Cardiac muscle cell (in vitro differentiated cells and primary cell): ENCODE results near the gene SRGN. TPM values are rescaled to one million over a fixed set of nuclear protein-coding genes. Genes with fewer than 3 reads are reported as not detected.

Source experiments
- DNase-seq, 2 donors: peaks; one replicate each; pipeline versions ENCODE4 v3.0.0 to v3.0.0-alpha.2; 2010 to 2017; ENCODE audit warnings: low read depth in 1 of 2, low spot score in 1 of 2
- H3K27ac ChIP-seq: fragments of 200-600 bp; sonication (generic); 2 replicates; pipeline ENCODE4 v1.5.1; 2016
- H3K27me3 ChIP-seq: fragments of 200-600 bp; sonication (generic); 2 replicates; pipeline ENCODE4 v1.6.0; 2016; ENCODE audit warnings: control low read depth
- H3K36me3 ChIP-seq: fragments of 200-600 bp; sonication (generic); 2 replicates; pipeline ENCODE4 v1.5.1; 2016; ENCODE audit warnings: control low read depth
- H3K4me1 ChIP-seq: fragments of 200-600 bp; sonication (generic); 2 replicates; pipeline ENCODE4 v1.8.1; 2017; ENCODE audit warnings: low read depth, mild to moderate bottlenecking, mixed run types
- H3K4me3 ChIP-seq: fragments of 200-600 bp; sonication (generic); 2 replicates; pipeline ENCODE4 v1.5.1; 2016; ENCODE audit warnings: mild to moderate bottlenecking
- H3K9me3 ChIP-seq: fragments of 200-600 bp; sonication (generic); 2 replicates; pipeline ENCODE4 v1.5.1; 2017; ENCODE audit warnings: low read depth, mild to moderate bottlenecking, control low read depth
- polyA plus RNA-seq: library from polyadenylated mRNA; unstranded; fragments of >200 nt; fragmentation: Nextera tagmentation; extraction: Ambion mirVana; gene quantifications from 2 replicates; pipeline ENCODE4 v1.2.1, GENCODE V29; 2016
- total RNA-seq: library from RNA; depleted of rRNA; stranded (reverse); fragments of >200 nt; gene quantifications from 2 replicates; pipeline ENCODE4 v1.2.3, GENCODE V29; 2016
- TF ChIP-seq, protein P1 (sequence below): IDR thresholded peaks from 2 replicates; pipeline ENCODE4 v1.5.1; 2012; ENCODE audit warnings: low read depth, mild to moderate bottlenecking, low read length

The SRGN gene
- total and polyA plus RNA-seq, 2 experiments from 2014 or later: not detected

DNA sequence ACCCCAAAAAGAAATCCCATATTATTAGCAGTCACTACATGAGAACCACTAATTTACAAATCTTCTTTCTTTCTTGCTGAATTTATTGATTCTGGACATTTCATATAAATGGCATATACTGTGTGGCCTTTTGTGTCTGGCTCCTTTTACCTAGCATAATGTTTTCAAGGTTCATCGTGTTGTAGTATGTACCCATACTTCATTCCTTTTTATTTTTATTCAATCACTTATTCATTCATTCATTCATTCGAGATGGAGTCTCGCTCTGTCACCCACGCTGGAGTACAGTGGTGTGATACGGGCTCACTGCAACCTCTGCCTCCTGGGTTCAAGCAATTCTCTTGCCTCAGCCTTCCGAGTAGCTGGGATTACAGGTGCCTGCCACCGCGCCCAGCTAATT, 58.0 kb downstream of the SRGN start:
- H3K4me1 ChIP-seq: no peaks in the 10 kb centered on the region
- no peaks in the 10 kb centered on the region for H3K36me3 ChIP-seq
- DNase-seq: no peak
- H3K27me3 ChIP-seq: no peaks in the 10 kb centered on the region
- TF ChIP-seq, protein P1, sequence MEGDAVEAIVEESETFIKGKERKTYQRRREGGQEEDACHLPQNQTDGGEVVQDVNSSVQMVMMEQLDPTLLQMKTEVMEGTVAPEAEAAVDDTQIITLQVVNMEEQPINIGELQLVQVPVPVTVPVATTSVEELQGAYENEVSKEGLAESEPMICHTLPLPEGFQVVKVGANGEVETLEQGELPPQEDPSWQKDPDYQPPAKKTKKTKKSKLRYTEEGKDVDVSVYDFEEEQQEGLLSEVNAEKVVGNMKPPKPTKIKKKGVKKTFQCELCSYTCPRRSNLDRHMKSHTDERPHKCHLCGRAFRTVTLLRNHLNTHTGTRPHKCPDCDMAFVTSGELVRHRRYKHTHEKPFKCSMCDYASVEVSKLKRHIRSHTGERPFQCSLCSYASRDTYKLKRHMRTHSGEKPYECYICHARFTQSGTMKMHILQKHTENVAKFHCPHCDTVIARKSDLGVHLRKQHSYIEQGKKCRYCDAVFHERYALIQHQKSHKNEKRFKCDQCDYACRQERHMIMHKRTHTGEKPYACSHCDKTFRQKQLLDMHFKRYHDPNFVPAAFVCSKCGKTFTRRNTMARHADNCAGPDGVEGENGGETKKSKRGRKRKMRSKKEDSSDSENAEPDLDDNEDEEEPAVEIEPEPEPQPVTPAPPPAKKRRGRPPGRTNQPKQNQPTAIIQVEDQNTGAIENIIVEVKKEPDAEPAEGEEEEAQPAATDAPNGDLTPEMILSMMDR: no peak
- no peaks in the 10 kb centered on the region for H3K9me3 ChIP-seq
- H3K4me3 ChIP-seq: no peak overlapping the region
- no peak overlapping the region for H3K27ac ChIP-seq

DNA sequence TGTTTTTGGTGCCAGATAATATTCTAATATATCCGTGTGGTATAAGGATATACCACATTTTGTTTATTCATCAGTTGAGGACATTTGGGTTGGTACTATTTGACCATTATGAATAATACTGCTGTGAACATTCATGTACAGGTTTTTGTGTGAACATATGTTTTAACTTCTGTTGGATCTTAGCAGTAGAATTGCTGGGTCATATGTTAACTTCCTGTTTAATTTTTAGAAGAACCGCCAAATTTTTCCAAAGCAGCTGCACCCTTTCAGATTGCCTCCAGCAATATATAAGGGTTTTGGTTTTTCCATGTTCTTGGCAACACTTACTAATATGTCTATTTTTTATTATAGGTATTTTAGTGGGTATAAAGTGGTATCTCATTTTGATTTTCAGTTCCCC, 58.9 kb downstream of the SRGN start:
- H3K27ac ChIP-seq: no peak overlapping the region
- no peaks in the 10 kb centered on the region for H3K4me1 ChIP-seq
- no peaks in the 10 kb centered on the region for H3K9me3 ChIP-seq
- no peak for DNase-seq
- TF ChIP-seq, protein P1: no peak
- no peak overlapping the region for H3K4me3 ChIP-seq
- H3K27me3 ChIP-seq: no peaks in the 10 kb centered on the region
- no peaks in the 10 kb centered on the region for H3K36me3 ChIP-seq

DNA sequence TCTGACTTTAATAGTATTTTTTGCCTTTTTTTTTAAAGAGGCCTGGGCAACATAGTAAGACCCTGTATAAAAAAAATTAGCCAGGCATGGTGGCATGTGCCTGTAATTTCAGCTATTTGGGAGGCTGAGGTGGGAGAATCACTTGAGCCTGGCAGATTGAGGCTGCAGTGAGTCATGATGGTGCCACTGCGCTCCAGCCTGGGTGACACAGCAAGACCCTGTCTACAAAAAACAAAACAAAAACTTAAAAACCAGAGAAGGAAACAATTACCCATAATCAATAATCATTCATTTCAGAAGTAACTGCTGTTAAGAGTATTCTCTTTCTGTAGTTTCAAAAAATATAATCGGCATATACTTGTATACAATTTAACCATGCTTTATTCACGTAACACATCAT, 64.1 kb downstream of the SRGN start:
- DNase-seq: no peak
- no peaks in the 10 kb centered on the region for H3K9me3 ChIP-seq
- H3K27me3 ChIP-seq: no peaks in the 10 kb centered on the region
- H3K4me3 ChIP-seq: no peak overlapping the region
- H3K4me1 ChIP-seq: no peaks in the 10 kb centered on the region
- TF ChIP-seq, protein P1: no peak
- H3K36me3 ChIP-seq: no peaks in the 10 kb centered on the region
- no peak overlapping the region for H3K27ac ChIP-seq

DNA sequence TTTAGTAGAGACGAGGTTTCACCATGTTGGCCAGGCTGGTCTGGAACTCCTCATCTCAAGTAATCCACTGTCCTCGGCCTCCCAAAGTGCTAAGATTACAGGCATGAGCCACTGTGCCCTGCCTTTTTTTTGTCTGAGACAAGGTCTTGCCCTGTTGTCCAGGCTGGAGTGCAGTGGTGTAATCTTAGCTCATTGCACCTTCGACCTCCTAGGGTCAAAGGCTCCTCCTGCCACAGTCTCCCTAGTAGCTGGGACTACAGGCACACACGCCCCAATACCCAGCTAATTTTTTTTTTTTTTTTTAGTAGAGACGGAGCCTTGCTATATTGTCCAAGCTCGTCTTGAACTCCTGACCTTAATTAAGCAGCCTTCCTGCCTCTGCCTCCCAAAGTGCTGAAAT, 65.3 kb downstream of the SRGN start:
- H3K9me3 ChIP-seq: no peaks in the 10 kb centered on the region
- DNase-seq: no peak
- H3K4me3 ChIP-seq: no peak overlapping the region
- H3K27ac ChIP-seq: no peak overlapping the region
- peaks cover 4% of the 10 kb centered on the region for H3K36me3 ChIP-seq
- TF ChIP-seq, protein P1: no peak
- no peaks in the 10 kb centered on the region for H3K4me1 ChIP-seq
- no peaks in the 10 kb centered on the region for H3K27me3 ChIP-seq

Other genes starting within 250 kb of the SRGN start
- 48.2 and 52.0 TPM in 2 replicates for gene DDX50, start 186.8 kb upstream of the SRGN start, total RNA-seq
- 48.6 and 52.7 TPM in 2 replicates for gene DDX50, start 186.8 kb upstream of the SRGN start, polyA plus RNA-seq
- gene DDX21, start 131.9 kb upstream of the SRGN start, total RNA-seq: 19.5 and 31.3 TPM in 2 replicates
- gene DDX21, start 131.9 kb upstream of the SRGN start, polyA plus RNA-seq: 8.3 and 11.2 TPM in 2 replicates
- gene KIFBP, start 99.3 kb upstream of the SRGN start, total RNA-seq: 25.1 and 26.6 TPM in 2 replicates
- gene KIFBP, start 99.3 kb upstream of the SRGN start, polyA plus RNA-seq: 29.8 and 36.0 TPM in 2 replicates
- gene VPS26A, start 36.1 kb downstream of the SRGN start, total RNA-seq: 12.8 and 14.1 TPM in 2 replicates
- 53.9 and 54.0 TPM in 2 replicates for gene VPS26A, start 36.1 kb downstream of the SRGN start, polyA plus RNA-seq
- 26.4 and 40.8 TPM in 2 replicates for gene SUPV3L1, start 92.1 kb downstream of the SRGN start, total RNA-seq
- 31.9 and 32.1 TPM in 2 replicates for gene SUPV3L1, start 92.1 kb downstream of the SRGN start, polyA plus RNA-seq
- not detected in 2 replicates for gene HKDC1, start 132.2 kb downstream of the SRGN start, total RNA-seq
- not detected in 2 replicates for gene HKDC1, start 132.2 kb downstream of the SRGN start, polyA plus RNA-seq
- 283 and 324 TPM in 2 replicates for gene HK1, start 190.4 kb downstream of the SRGN start, total RNA-seq
- 347 and 375 TPM in 2 replicates for gene HK1, start 190.4 kb downstream of the SRGN start, polyA plus RNA-seq